Tibial artery (tissue), 4 donors: ENCODE data around the gene NLRP6.
A peak's percentile ranks its signal among the peaks of the same experiment; 100 is the strongest.

ENCODE experiments used
- DNase-seq, 2 donors: peaks; one replicate each; pipeline ENCODE4 v3.0.0-alpha.2; 2019
- H3K27ac ChIP-seq, 2 donors: fragments of 200-600 bp; sonication (generic) in 1 of 2; 1 replicate in 1 of 2; 2 replicates in 1 of 2; pipeline ENCODE4 v1.5.1; 2018 to 2019; ENCODE audit warnings: mild to moderate bottlenecking in 1 of 2
- H3K27me3 ChIP-seq, 2 donors: fragments of 200-600 bp; sonication (generic) in 1 of 2; one replicate each; pipeline versions ENCODE4 v1.5.1 to v1.6.0; 2016 to 2019
- H3K36me3 ChIP-seq, 3 donors: fragments of 200-600 bp; sonication (generic) in 2 of 3; one replicate each; pipeline ENCODE4 v1.5.1; 2016 to 2019; ENCODE audit warnings: mild to moderate bottlenecking in 2 of 3
- H3K4me1 ChIP-seq, 4 donors: fragments of 200-600 bp; sonication (generic) in 2 of 4; 1 replicate in 3 of 4; 2 replicates in 1 of 4; pipeline ENCODE4 v1.5.1; 2016 to 2019
- H3K4me3 ChIP-seq, 2 donors: fragments of 200-600 bp; sonication (generic) in 1 of 2; 1 replicate in 1 of 2; 2 replicates in 1 of 2; pipeline ENCODE4 v1.5.1; 2018 to 2019; ENCODE audit warnings: mild to moderate bottlenecking in 2 of 2
- H3K9me3 ChIP-seq, 3 donors: fragments of 200-600 bp; sonication (generic) in 1 of 3; one replicate each; pipeline ENCODE4 v1.5.1; 2016 to 2019
- CTCF ChIP-seq, 2 experiments: fragments of 200-600 bp in 1 of 2; fragments of 450-650 bp in 1 of 2; IDR thresholded peaks; one replicate each; pipeline ENCODE4 v1.5.1; 2017 to 2019; ENCODE audit warnings: antibody characterized with exemption in 2 of 2, mild to moderate bottlenecking in 1 of 2, moderate library complexity in 1 of 2
- intact Hi-C: fragments of 100-400 bp; cut with DNase I; formaldehyde crosslinking; loops from one replicate; pipeline ENCODE4 v1.15.0; 2023; ENCODE audit warnings: low total_unique reads

Gene NLRP6

DNA sequence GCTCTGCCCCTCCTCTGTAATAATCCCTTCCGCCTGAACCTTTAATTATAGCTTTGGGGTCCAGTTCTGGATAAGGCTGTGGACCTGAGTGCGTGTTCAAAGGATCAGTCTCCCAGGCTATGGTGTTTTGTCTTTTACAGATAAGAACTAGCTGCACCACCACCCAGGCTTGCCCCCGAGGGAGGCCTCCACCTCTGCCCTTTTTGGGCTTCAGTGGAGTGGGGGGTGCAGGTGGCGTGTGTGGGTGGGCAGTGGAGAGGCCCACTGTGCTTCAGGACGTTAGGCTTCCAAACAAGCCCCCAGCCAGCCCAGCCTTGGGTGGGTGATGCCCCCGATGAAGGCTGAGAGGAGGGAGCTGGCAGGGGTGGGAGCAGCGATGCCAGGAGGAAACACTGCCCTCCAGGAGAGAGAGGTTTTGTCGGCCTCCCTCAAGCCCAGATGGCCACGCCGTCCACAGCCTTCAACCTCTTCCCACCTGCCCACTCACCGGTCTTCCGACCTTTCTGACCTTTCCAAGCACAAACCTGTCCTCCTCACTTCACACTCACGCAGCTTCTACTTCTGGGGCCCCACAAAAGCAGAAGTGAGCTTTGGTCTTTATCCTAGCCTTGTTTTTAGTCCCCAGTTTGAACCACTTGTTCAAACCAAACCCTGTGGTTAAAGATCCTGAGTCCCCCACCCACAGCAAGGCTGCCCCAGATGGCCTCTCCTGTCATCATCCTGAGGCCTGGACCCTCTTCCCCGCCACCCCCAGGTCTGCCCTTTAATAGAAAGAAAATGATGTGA is 21.1 kb upstream of the NLRP6 start:
- Histone ChIP-seq H3K36me3 (peaks cover 0 to 19% (median 15%) of the 10 kb centered on the region in 3 donors), H3K4me1 (no peaks in the 10 kb centered on the region), H3K27ac (no peak overlapping the region), H3K27me3 (peaks cover 0 to 14% of the 10 kb centered on the region in 2 donors), H3K4me3 (no peak overlapping the region), H3K9me3 (no peaks in the 10 kb centered on the region)
- intact Hi-C loops: loop anchor here (10.0 kb wide), 1 partner anchor 48 kb away; the partner anchor contains the start of gene IFITM2
- DNase-seq: no peak
- TF ChIP-seq CTCF (IDR thresholded peaks at IDR 0.05): no peak

DNA sequence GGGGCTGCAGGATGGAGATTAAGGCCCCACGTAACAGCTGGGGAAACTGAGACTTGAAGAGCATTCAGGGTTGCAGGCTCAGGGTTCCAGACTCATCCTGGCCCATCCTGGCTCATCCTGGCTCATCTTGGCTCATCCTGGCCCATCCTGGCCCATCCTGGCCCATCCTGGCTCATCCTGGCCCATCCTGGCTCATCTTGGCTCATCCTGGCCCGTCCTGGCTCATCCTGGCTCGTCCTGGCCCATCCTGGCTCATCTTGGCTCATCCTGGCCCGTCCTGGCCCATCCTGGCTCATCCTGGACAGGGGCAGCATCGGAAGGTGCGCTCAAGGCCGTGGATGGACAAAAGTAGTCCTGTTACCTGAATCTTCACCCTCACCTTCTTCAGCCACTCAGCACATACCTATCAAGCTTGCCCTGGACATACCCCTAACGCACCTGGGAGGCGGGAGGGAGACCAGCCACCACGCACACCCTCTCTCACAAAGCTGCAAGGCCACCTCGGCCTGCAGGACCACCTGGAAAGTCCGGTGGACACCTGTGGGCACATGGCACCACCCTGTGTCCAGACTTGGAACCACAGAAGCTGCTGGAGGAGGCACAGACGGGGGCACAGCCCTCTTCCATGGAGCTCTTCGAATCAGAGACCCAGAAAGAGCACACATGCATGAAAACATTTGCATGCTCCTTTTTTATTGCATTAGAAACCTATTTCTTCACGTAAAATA is 20.3 kb upstream of the NLRP6 start:
- intact Hi-C loops: loop anchor here (10.0 kb wide), 1 partner anchor 47 kb away; the partner anchor contains the start of gene IFITM2

GRCh38 chr11:259413-259812 is 18.8 kb upstream of the NLRP6 start:
- Histone ChIP-seq H3K4me3 (no peak overlapping the region), H3K27ac (no peak overlapping the region), H3K27me3 (peaks cover 0 to 14% of the 10 kb centered on the region in 2 donors), H3K4me1 (no peaks in the 10 kb centered on the region), H3K36me3 (no peaks in the 10 kb centered on the region), H3K9me3 (no peaks in the 10 kb centered on the region)
- TF ChIP-seq CTCF (IDR thresholded peaks at IDR 0.05): no peak
- DNase-seq: no peak
- intact Hi-C loops: loop anchor here (10.0 kb wide), 1 partner anchor 45 kb away; the partner anchor contains the start of gene IFITM2

More for the DNA sequence above, 20.3 kb upstream of the NLRP6 start:
- Histone ChIP-seq H3K4me3 (no peak overlapping the region), H3K9me3 (no peaks in the 10 kb centered on the region), H3K27ac (no peak overlapping the region), H3K36me3 (peaks cover 0 to 12% (median 7%) of the 10 kb centered on the region in 3 donors), H3K27me3 (peaks cover 0 to 14% of the 10 kb centered on the region in 2 donors), H3K4me1 (no peaks in the 10 kb centered on the region)
- TF ChIP-seq CTCF (IDR thresholded peaks at IDR 0.05): no peak
- no peak for DNase-seq

DNA sequence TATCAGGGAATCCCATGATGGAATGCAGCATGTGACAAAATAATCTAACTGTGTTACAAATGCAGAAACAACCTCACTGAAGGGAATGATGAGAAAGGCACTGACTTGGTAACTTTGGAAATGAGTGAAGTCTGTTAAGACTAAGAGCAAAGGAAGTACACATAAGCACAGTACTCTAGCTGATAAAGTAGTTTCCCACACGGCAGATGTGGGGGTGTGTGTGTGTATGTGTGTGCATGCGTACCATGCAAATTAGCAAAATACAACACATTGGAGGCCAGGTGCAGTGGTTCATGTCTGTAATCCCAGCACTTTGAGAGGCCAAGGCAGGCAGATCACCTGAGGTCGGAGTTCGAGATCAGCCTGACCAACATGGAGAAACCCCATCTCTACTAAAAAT is 16.6 kb upstream of the NLRP6 start:
- Histone ChIP-seq H3K4me3 (no peak overlapping the region), H3K27ac (no peak overlapping the region), H3K36me3 (no peaks in the 10 kb centered on the region), H3K4me1 (no peaks in the 10 kb centered on the region), H3K9me3 (peaks cover 0 to 8% (median 0%) of the 10 kb centered on the region in 3 donors), H3K27me3 (peaks cover 0 to 14% of the 10 kb centered on the region in 2 donors)
- DNase-seq: no peak
- intact Hi-C loops: no loop called here
- TF ChIP-seq CTCF (IDR thresholded peaks at IDR 0.05): no peak

DNA sequence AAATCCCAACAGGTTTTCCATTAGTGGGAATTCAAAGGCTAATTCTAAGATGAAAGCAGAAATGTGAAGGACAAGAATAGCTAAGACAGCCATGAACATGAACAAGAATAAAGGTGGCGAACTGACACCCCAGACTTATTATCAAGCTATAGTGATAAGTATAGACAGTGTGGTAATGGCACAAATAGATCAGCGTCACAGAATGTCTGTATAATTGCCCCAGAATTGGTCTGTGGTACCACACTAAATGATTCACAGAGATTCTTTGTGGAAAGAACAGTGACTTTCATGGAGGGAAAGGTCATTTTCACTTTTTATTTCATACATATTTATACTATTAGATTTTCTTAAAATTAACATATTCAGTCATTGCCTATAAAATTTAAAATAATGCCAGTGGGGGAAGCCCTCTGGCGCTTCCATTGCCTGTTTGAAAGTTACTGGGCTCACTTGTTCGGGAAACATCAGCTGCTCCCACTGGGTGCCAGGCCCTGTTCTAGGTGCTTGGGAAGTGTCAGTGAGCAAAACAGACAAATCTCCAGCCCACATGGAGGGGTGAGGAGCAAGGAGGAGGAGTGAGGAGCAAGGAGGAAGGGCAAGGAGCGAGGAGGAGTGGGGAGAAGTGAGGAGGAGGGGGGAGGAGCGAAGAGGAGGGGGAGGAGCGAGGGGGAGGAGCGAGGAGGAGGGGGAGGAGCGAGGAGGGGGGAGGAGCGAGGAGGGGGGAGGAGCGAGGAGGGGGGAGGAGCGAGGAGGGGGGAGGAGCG is 11.3 kb upstream of the NLRP6 start:
- H3K4me1 ChIP-seq: no peaks in the 10 kb centered on the region
- no peak overlapping the region for H3K27ac ChIP-seq
- H3K36me3 ChIP-seq: no peaks in the 10 kb centered on the region
- peaks cover 0 to 8% (median 0%) of the 10 kb centered on the region in 3 donors for H3K9me3 ChIP-seq
- no peak overlapping the region for H3K4me3 ChIP-seq
- peaks cover 0 to 26% of the 10 kb centered on the region in 2 donors for H3K27me3 ChIP-seq
- TF ChIP-seq CTCF (IDR thresholded peaks at IDR 0.05): no peak
- peak; percentile 42 to 66 for DNase-seq
- intact Hi-C loops: no loop called here
